GM20431 (cell line): ENCODE results near the gene WDR59.

Experiments
- in situ Hi-C: fragments of 300-500 bp; cut with MseI, MboI; formaldehyde crosslinking; loops from one replicate; pipeline ENCODE4 v1.15.0; 2020; ENCODE audit warnings: low sequenced_read_pairs; ENCODE audit not compliant: unreplicated experiment

The WDR59 gene

DNA sequence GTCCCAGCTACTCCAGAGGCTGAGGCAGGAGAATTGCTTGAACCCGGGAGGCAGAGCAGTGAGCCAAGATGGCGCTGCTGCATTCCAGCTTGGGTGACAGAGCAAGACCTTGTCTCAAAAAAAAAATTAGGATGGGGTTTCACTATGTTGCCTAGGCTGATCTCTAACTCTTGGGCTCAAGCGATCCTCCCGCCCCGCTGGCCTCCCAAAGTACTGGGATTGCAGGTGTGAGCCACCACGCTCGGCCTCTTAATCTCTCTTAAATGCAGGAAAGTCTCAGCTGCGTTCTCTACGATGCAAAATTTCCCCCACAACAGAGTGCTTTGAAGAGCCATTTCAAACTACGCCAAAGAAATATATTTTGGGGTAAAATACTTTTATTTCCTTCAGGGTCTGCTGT lies 5.9 kb upstream of the WDR59 start:
- in situ Hi-C loops: loop anchor here (10.0 kb wide), 1 partner anchor 114 kb away; no protein-coding TSS in a partner anchor

DNA sequence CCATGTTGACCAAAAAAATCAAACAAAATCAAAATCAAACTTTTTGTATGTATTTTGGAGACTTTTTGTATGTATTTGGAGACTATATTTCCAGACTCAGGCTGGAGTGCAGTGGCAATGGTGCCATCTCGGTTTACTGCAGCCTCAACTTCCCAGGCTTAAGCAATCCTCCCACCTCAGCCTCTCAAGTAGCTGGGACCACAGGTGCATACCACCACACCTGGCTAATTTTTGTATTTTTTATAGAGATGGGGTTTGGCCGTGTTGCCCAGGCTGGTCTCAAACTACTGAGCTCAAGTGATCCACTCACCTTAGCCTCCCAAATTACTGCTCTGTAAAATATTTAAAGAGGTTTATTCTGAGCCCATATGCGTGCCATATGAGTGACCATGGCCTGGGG lies 4.9 kb upstream of the WDR59 start:
- in situ Hi-C loops: loop anchor here (10.0 kb wide), 1 partner anchor 115 kb away; no protein-coding TSS in a partner anchor

DNA sequence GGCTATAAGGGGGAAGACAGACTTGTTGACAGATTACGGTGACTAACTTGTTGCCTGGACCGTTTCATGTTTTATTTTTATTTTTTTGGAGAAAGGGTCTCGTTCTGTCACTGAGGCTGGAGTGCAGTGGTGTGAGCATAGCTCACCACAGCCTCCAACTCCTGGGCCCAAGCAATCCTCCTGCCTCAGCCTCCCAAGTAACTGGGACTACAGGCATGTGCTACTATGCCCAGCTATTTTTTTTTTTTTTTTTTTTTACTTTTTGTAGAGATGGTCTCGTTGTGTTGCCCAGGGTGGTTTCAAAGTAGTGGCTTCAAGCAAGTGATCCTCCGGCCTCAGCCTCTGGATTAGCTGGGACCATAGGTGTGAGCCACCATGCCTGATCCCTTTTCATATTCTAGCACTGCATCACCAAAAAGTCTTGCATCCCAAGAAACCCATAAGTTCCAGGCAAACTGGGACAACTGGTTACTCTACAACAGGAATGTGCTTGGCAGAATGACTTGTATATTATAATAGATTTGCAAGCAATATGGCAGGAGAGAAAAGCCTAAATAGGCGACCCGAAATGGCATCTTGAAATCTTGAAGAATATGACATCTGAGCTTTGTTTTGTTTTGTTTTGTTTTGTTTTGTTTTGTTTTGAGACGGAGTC lies 2.2 kb upstream of the WDR59 start:
- in situ Hi-C loops: no loop called here

DNA sequence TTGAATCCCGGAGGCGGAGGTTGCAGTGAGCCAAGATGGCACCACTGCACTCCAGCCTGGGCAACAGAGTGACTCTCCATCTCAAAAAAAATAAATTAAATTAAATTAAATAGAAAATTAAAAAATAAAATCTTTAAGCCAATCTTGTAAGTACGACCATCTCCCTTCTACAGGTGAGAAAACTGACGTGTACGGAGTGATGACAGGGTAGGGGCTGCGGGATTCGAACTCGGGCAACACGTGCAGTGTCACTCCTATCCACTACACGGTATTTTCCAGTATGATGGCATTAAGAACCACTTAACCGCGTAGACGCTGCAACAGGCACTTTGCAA lies 762 bp downstream of the WDR59 start:
- in situ Hi-C loops: no loop called here

DNA sequence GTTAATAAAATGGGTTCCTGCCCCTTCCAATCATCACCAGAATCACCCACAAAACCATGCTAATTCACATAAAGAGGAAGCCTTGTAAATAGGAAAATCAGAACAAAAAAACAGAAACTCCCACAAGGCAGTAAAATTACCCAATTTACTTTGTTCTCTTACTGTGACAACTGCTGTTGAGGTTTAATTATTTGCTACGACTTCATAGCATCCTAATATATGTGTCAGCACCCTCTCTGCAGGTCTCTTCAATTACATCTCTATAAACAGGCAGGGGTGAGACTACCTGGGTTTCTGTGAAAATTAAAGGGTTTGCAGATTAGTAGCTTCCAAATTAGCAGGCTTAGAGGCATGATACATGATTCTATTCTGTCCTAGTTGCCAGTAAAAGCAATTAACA lies 2.7 kb downstream of the WDR59 start:
- in situ Hi-C loops: no loop called here

DNA sequence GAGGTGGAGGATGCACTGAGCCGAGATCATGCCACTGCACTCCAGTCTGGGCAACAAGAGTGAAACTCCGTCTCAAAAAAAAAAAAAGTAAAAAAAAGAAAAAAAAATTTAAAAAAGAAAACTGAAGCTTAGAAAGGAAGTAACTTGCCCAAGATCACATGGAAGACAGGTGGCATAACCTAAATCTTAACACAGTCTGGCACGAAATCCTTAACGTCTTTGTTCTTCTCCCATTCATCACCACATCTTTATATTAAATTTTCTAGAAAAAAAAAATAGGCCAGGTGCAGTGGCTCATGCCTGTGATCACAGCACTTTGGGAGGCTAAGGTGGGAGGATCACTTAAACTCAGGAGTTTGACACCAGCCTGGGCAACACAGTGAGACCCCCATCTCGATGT lies 9.3 kb downstream of the WDR59 start:
- in situ Hi-C loops: no loop called here

DNA sequence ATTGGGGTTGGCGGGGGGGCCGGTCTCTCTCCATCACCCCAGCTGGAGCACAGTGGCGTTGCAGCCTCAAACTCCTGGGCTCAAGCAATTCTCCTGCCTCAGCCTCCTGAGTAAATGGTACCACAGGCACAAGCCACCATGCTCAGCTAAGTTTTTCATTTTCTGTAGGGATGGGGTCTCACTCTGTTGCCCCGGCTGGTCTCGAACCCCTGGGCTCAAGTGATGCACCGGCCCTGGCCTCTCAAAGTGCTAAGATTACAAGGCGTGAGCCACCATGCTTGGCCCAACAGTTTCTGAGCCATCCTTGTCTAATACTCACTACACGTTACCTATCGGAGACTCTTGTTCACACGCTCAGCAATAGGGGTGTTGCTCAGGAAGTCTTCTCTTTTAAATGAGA lies 11.6 kb downstream of the WDR59 start:
- in situ Hi-C loops: no loop called here

DNA sequence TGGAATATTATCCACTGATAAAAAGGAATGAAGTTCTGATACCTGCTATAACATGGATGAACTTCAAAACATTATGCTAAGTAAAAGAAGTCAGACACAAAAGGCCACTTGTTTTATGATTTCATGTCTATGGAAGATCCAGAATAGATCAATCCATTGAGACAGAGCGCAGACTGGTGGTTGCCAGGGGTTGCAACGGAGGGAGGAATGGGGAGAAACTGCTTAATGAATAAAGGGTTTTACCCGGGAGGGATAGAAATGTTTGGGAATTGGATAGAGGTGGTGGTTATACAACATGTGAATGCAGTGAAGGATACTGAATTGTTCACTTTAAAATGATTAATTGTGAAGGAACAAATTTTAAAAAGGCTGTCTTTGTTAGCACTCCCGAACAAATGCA lies 30.2 kb downstream of the WDR59 start:
- in situ Hi-C loops: no loop called here

DNA sequence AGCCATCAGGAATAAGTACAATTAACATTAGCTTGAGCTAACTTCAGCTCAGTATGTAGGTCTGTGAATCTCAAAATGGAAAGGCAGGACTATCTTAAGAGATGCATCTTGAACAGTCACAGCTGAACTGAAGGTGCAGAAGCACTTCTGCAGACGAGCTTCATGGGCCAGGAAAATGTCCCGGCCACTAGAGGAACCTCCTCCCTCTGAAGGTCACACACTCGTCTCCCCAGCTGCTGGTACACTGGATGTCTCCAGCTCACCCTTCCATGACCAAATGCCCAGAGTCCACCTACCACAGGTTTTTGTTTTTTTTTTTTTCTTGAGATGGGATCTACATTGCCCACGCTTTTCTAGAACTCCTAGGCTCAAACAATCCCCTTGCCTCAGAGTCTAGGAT lies 33.2 kb downstream of the WDR59 start:
- in situ Hi-C loops: no loop called here

DNA sequence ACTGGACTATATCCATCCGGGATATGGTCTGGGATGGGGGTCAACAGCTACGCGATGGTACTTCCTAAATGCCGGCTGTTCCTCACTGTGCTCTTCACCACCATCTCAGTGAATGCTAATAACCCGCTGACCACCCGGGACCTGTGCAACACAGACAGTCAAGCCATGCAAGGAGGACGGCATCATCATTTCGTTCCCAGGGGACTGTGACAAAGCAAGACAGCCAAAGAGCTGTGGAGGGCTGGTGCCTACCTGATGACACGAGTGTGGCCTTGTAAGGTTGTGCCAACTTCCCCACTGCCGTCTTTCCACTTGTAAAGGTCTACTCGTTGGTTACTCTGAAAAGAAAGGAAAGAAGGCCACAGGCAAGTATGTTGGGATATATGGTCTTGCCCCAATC lies 33.7 kb downstream of the WDR59 start:
- in situ Hi-C loops: no loop called here

DNA sequence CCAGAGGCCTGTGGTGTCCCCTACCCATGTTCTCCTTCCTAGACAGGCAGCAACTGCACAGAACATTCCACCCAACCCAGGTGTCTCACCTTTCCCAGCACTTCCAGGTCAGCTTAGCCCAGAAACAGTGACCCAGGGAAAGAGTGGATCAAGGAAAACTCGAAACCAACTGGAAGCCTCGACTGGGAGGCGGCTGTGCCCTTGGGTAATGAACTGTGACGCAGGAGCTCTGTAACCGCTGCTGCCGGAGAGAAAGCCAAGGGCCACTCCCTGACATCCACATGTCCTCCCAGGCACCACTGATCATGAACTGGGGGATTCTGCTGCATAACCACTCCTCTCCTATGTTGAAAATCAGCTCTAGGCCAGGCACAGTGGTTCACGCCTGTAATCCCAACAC lies 34.4 kb downstream of the WDR59 start:
- in situ Hi-C loops: no loop called here

DNA sequence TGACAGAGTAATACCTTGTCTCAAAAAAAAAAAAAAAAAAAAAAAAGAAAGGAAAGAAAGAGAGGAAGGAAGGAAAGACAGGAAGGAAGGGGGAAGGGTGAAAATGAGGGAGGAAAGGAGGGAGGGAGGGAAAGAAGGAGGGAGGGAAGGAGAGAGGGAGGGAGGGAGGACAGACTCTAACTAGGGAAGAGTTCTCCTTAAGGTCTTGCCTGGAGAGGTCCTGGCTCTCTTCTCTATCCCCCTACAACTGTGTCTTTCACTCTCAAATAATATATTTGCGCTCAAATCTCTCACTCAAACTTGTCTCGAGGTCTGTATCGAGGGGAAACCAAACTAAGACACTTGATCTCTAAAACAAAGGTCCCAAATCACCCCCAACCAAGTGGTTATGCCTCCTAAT lies 35.6 kb downstream of the WDR59 start:
- in situ Hi-C loops: no loop called here

DNA sequence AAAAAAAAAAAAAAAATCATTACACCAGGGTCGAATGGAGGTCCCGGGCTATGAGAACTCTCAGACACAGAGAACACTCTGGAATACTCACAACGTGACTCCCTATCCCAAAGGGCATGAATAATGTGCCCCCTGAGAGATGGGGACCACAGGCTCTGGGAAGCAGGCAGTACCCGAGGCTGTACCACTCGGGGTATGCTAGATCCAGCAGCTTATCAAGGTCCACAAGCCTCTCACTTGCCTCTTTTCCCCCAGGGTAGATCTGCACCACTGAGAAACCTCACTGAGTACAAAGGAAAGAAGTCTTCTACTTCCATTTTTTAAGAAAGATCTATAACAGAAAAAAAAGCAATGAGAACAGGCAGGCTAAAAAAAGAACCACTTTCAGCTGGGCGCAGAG lies 40.5 kb downstream of the WDR59 start:
- in situ Hi-C loops: no loop called here

DNA sequence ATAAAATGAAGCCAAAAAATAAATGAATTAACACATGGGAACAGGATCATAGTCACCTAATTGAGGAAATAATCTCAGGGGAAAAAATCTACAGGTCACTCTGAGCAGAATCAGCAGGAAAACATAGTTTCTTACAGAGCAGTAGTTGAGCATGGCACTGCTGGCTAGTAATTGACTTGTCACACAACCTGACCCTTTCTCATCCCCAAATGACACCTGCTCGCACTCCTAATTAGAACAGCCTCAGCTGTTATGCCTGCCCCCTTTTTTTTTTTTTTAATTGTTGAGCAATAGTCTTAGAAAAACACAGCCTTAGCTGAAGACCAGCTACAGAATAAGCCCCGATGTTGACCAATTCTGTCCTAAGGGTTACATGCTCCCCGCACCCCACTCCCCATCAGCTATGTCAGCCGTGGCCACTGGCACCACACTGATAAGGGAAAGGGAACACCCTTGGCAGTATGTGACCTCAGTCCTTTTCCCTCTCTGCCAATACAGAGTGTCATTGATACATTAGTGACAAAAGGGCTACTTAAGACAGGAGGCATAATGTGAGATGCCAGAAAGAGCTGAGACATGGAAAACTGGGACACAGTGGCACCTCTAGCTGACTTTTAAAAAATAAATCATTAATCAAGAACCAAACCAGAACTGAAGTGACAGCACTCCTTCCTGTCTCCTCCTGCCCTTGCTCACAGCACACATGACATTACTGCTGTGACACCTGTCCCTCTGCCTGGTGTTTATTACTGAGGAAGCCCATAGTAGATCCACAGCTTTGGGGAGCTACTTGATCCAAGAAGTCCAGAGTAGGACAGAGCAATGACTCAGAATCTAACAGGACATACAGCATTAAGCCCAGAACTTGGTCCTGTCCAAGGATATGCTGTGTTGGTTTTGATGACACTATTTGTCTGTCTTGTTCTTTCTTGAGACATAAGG lies 41.7 kb downstream of the WDR59 start:
- in situ Hi-C loops: no loop called here

DNA sequence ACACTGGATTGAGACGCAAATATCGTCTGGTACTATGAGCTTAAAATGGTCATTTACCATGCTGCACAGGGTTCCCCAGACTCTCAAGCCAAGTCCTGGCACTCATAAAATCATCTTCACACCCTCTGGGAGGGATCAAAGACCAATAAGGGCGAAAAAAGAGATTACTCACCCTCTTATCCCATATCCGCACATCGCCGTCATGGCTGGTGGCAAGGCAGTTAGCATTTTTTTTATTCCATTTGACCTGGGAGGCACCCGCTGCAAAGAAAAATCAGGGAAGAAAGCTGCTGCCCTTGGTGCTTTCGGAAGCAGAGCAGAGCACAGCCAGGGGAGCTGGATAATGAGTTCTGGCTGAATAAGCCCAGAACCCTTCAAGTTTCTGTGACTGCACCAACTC lies 42.4 kb downstream of the WDR59 start:
- in situ Hi-C loops: no loop called here

DNA sequence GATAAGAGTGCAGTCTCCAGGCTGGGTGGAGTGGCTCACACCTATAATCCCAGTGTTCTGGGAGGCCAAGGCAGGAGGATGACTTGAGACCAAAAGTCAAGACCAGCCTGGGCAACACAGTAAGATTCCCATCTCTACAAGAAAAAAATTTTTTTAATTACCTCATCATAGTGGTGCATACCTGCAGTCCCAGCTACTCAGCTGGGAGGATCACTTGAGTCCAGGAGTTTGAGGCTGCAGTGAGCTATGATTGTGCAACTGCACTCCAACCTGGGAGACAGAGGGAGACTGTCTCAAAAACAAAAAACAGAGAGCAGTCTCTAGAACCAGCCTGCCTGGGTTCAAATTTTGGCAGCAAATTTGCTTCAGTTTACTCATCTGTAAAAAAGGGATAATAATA lies 45.2 kb downstream of the WDR59 start:
- in situ Hi-C loops: no loop called here

DNA sequence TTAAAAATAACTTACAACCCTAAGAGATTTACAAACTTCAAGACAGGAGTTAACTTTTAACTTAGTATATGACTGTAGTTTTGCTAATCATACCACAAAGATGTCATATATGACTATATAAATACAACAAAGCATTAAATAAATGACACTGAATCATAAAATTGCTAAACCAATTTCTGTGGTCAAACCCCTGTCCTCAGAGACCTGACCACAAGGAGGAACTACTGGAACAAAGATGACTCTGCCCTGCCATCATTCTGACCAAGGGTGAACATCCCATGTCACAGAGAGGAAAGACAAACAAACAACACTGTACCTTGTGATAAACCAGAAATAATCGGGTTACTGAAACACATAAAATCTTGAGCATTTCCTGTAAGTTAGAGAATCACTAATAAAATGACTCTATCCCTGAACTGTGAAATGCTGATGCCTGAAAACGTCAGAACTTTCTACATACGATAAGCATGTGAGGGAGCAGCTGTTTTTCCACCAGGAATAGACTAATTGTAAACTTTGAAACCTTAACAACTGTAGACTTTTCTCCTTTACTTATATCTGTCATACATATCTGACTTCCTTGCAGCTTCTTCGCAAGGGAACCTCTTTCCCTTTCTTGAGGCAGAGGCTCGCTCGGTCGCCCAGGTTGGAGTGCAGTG lies 47.9 kb downstream of the WDR59 start:
- in situ Hi-C loops: no loop called here

DNA sequence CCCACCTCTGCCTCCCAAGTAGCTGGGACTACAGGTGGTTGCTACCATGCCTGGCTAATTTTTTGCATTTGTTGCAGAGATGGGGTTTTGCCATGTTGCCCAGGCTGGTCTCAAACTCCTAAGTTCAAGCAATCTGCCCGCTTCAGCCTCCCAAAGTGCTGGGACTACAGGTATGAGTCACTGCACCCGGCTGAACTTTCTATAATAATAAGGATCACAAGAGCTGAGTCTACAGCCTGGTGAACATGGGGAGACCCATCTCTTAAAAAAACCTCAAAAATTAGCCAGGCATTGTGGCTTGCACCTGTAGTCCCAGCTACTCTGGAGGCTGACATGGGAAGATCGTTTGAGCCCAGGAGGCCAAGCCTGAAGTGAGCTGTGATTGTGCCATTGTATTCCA lies 53.5 kb downstream of the WDR59 start:
- in situ Hi-C loops: no loop called here

DNA sequence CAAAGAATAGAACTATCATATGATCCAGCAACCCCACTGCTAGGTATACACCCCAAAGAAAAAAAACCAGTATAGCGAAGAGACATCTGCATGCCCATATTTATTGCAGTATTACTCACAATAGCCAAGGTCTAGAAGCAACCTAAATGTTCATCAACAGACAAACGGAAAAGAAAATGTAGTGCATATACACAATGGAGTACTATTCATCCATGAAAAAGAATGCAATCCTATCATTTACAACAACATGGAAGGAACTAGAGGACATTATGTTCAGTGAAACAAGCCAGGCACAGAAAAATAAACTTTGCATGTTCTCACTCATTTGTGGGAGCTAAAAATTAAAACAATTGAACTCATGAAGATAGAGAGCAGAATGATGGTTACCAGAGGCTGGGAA lies 55.3 kb downstream of the WDR59 start:
- in situ Hi-C loops: no loop called here

DNA sequence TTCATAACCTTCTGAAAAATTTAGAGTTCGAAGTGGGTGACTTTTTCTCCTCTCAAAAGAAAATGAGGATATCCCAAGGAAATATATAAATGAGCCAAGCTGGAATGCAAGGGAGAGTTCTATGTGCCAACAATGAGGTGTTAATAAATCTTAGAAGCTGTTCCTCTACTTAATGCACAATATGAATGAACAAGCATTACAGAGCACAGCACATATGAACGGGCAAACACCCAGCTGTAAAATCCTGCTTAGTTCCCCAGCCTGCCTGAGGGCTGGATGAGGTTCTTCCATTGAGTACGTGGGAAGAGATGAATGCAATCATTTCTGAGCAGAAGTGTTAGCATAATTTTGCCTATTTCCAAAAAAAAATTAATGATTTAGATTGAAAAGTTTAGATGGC lies 58.1 kb downstream of the WDR59 start:
- in situ Hi-C loops: no loop called here

DNA sequence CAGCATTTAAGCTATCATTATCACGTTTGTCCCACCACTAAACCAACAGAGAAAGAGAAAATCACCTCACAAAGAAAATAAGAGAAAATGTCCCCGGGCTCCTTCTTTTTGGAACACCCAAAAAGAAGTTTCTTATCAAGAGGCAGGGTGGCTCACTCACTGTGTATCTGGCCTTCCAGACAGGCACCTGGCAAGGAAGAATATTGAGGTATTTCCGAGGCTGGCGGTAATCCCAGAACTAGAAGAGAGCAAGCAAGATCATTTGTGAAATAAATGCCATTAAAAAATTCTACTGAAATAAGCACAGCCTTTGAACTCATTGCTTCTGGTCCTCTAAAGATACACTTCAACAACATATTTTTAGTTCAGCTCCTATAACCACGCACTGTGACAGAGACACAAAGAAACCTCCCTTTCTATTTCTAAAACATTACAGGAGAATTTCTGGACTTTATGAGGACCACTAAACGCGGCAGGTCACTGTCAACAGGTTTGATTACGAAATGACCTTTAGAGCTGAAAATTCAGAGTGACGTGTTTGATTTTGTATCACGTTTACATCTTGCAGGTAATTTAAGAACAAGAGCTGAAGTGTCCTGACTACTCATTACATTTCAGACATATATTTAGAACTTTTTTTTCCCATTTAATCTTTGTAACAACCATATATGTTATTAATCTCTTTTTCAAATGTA lies 61.0 kb downstream of the WDR59 start:
- in situ Hi-C loops: no loop called here
